ENCODE measurements around the gene PSME3IP1. TPM values are rescaled to one million over a fixed set of nuclear protein-coding genes. Genes with fewer than 3 reads are reported as not detected.
A peak's percentile ranks its signal among the peaks of the same experiment; 100 is the strongest.

The PSME3IP1 gene
- total RNA-seq, 1 donor, result 70.2 TPM

DNA sequence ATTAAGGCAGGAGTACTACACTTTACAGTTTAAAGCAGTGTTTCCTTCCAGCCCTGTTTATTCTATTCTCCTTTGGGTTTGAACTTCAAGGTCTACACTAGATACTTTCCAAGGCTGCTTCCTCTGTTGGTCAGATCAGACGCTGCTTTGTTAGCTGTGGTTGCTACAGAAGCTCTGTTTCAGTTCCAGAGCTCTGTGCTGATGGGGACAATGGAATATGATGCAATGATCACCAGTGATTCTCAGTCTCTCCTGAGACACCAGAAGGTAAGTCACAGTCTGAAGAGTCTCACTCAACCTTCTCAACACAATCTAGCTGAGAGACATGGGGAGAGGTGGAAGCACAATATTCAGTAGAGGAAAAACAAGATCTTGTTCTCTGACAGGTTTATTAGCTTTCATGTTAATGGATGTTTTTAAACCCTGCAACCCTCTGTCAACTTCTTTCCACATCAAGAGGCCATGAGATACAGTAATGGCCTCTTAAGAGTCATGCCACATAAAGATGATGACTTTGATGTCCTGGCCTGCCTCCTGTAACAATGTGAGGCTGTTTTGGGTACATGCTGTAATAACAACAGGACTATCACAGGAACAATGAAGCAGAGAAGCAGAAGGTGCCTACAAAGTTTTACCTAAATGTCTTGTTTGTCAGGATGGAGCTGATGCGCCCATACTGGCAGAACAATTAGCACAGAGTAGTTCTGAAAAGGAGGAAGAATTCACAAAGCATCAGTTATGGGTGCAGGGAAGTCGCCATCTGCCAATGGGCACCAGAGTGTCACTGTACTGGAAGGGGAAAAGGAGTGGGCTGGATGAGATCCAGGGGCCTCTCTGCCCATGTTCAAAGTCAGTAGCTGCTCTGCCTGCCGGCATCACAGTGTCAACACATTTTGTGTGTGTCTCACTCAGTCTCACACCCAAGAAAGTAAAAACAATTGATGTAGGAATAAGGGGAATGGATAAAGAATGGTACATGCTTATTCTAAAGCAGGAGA, 33.4 kb downstream of the PSME3IP1 start:
- Histone ChIP-seq H3K9me3 (ENCODE audit: low read depth, low read length) (no peaks in the 10 kb centered on the region), H3K36me3 (ENCODE audit: insufficient read depth, low read length) (peaks cover 29% of the 10 kb centered on the region), H2AFZ (ENCODE audit: low read length) (no peak overlapping the region)

DNA sequence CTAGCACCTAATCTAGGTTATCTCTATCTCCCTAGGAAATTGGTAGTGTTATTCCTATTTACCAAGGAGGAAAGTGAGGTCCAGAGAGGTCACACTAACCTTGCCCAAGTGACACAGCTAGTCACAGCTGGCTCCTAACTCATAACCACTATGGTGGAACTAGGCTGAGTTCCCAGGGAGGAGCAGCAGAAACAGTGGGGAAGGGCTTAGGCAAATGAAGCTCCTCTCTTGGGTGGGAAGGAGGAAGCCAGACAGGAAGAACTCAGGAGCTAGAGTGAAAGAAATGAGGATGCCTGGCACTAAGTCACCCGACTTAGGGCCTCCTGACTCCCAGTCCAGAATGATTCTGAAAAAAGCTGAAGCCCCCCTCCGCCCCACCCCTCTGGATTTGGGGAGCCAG, 34.5 kb downstream of the PSME3IP1 start:
- H3K9me3 ChIP-seq (ENCODE audit: low read depth, low read length), result no peaks in the 10 kb centered on the region
- no peak overlapping the region for H3K27ac ChIP-seq (ENCODE audit: low read depth, low read length)
- H3K27me3 ChIP-seq (ENCODE audit: insufficient read depth, low read length), result no peaks in the 10 kb centered on the region
- peaks cover 24% of the 10 kb centered on the region for H3K36me3 ChIP-seq (ENCODE audit: insufficient read depth, low read length)
- H3K79me2 ChIP-seq (ENCODE audit: insufficient read depth, low read length), result no peaks in the 10 kb centered on the region
- no peak overlapping the region for H2AFZ ChIP-seq (ENCODE audit: low read length)
- no peak overlapping the region for H3K4me2 ChIP-seq (ENCODE audit: insufficient read depth, low read length)
- no peaks in the 10 kb centered on the region for H4K20me1 ChIP-seq (ENCODE audit: insufficient read depth, low read length)
- TF ChIP-seq, protein P1, sequence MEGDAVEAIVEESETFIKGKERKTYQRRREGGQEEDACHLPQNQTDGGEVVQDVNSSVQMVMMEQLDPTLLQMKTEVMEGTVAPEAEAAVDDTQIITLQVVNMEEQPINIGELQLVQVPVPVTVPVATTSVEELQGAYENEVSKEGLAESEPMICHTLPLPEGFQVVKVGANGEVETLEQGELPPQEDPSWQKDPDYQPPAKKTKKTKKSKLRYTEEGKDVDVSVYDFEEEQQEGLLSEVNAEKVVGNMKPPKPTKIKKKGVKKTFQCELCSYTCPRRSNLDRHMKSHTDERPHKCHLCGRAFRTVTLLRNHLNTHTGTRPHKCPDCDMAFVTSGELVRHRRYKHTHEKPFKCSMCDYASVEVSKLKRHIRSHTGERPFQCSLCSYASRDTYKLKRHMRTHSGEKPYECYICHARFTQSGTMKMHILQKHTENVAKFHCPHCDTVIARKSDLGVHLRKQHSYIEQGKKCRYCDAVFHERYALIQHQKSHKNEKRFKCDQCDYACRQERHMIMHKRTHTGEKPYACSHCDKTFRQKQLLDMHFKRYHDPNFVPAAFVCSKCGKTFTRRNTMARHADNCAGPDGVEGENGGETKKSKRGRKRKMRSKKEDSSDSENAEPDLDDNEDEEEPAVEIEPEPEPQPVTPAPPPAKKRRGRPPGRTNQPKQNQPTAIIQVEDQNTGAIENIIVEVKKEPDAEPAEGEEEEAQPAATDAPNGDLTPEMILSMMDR (IDR thresholded peaks at IDR 0.05; ENCODE audit: extremely low read depth, low read depth, low read length), result no peak
- peak; percentile 59 for DNase-seq (ENCODE audit: insufficient read length, low spot score, missing footprints)
- no peaks in the 10 kb centered on the region for H3K4me1 ChIP-seq (ENCODE audit: insufficient read depth, low read length)
- no peak overlapping the region for H3K4me3 ChIP-seq (ENCODE audit: insufficient read depth, low read length)

More for the DNA sequence above, 33.4 kb downstream of the PSME3IP1 start:
- no peaks in the 10 kb centered on the region for H4K20me1 ChIP-seq (ENCODE audit: insufficient read depth, low read length)
- no peak overlapping the region for H3K4me2 ChIP-seq (ENCODE audit: insufficient read depth, low read length)
- DNase-seq (ENCODE audit: insufficient read length, low spot score, missing footprints), result no peak
- no peak overlapping the region for H3K4me3 ChIP-seq (ENCODE audit: insufficient read depth, low read length)
- no peaks in the 10 kb centered on the region for H3K27me3 ChIP-seq (ENCODE audit: insufficient read depth, low read length)
- no peaks in the 10 kb centered on the region for H3K4me1 ChIP-seq (ENCODE audit: insufficient read depth, low read length)
- no peaks in the 10 kb centered on the region for H3K79me2 ChIP-seq (ENCODE audit: insufficient read depth, low read length)
- H3K27ac ChIP-seq (ENCODE audit: low read depth, low read length), result no peak overlapping the region
- TF ChIP-seq, protein P1 (IDR thresholded peaks at IDR 0.05; ENCODE audit: extremely low read depth, low read depth, low read length), result no peak

DNA sequence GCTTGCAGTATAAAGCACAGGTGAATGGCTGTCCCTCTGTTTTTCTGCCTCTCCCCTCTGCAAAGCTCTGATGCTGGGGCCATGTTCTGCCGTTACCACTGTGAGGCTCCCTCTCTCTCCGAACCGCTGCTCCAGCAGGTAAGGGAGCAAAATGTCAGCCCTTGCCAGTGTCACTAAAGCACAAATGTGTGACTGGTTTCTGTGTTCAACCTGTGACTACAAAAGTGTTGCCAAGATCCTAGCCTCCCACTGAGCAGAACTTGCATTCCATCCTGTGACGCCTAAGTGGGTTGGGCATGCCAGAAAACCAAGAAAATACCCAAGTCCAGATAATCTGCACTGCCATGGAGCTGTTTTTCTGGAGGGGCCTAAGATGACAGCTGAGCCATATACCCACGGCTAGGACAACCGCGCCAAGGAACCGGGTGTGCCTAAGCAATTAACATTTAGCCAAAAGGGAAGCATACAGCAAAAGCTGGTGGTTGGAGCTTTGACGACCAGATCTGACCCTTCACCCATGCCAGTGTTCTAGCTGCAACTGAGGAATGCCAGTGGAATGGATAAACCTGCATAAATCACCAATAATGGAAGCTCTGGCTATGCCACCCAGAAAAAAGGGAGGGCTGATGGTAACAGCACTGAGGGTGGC, 35.0 kb downstream of the PSME3IP1 start:
- Histone ChIP-seq H3K79me2 (ENCODE audit: insufficient read depth, low read length) (no peaks in the 10 kb centered on the region), H3K4me2 (ENCODE audit: insufficient read depth, low read length) (no peak overlapping the region), H3K9me3 (ENCODE audit: low read depth, low read length) (no peaks in the 10 kb centered on the region), H3K27ac (ENCODE audit: low read depth, low read length) (no peak overlapping the region), H3K27me3 (ENCODE audit: insufficient read depth, low read length) (no peaks in the 10 kb centered on the region), H3K4me1 (ENCODE audit: insufficient read depth, low read length) (no peaks in the 10 kb centered on the region), H3K36me3 (ENCODE audit: insufficient read depth, low read length) (peaks cover 24% of the 10 kb centered on the region), H4K20me1 (ENCODE audit: insufficient read depth, low read length) (no peaks in the 10 kb centered on the region), H2AFZ (ENCODE audit: low read length) (no peak overlapping the region), H3K4me3 (ENCODE audit: insufficient read depth, low read length) (no peak overlapping the region)
- TF ChIP-seq, protein P1 (IDR thresholded peaks at IDR 0.05; ENCODE audit: extremely low read depth, low read depth, low read length), result no peak
- DNase-seq (ENCODE audit: insufficient read length, low spot score, missing footprints), result peak; percentile 62

DNA sequence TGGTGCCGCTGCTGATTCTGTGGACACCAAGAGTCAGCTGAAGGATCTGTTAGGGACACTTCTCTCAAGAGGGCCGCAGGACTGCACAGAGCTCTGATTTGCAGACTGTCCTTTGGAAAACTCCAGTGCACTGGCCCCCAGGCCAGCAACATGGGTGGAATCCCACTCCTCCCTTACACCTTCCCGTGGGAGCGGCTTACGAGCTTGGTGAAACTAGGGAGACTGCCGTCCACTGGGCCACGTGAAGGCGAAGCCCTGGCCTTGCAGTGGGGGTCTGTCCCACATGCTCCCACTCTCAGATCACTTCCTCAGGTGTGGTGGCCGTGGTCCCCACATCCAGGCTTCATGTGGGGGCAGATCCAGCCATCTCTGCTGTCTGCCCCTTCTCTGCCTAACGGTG, 36.4 kb downstream of the PSME3IP1 start:
- TF ChIP-seq, protein P1 (IDR thresholded peaks at IDR 0.05; ENCODE audit: extremely low read depth, low read depth, low read length), result no peak
- no peaks in the 10 kb centered on the region for H3K27me3 ChIP-seq (ENCODE audit: insufficient read depth, low read length)
- H3K27ac ChIP-seq (ENCODE audit: low read depth, low read length), result no peak overlapping the region
- no peaks in the 10 kb centered on the region for H4K20me1 ChIP-seq (ENCODE audit: insufficient read depth, low read length)
- no peaks in the 10 kb centered on the region for H3K4me1 ChIP-seq (ENCODE audit: insufficient read depth, low read length)
- H3K4me3 ChIP-seq (ENCODE audit: insufficient read depth, low read length), result no peak overlapping the region
- H2AFZ ChIP-seq (ENCODE audit: low read length), result no peak overlapping the region
- H3K4me2 ChIP-seq (ENCODE audit: insufficient read depth, low read length), result no peak overlapping the region
- DNase-seq (ENCODE audit: insufficient read length, low spot score, missing footprints), result no peak
- H3K36me3 ChIP-seq (ENCODE audit: insufficient read depth, low read length), result peaks cover 20% of the 10 kb centered on the region
- H3K79me2 ChIP-seq (ENCODE audit: insufficient read depth, low read length), result no peaks in the 10 kb centered on the region
- no peaks in the 10 kb centered on the region for H3K9me3 ChIP-seq (ENCODE audit: low read depth, low read length)

All from osteoblast (primary cell).